ENCODE data around the gene BRINP2.

- no peak for TF ChIP-seq REST (IDR thresholded peaks at IDR 0.05; ENCODE audit: insufficient replicate concordance, low read depth)
- TF ChIP-seq, protein P1, sequence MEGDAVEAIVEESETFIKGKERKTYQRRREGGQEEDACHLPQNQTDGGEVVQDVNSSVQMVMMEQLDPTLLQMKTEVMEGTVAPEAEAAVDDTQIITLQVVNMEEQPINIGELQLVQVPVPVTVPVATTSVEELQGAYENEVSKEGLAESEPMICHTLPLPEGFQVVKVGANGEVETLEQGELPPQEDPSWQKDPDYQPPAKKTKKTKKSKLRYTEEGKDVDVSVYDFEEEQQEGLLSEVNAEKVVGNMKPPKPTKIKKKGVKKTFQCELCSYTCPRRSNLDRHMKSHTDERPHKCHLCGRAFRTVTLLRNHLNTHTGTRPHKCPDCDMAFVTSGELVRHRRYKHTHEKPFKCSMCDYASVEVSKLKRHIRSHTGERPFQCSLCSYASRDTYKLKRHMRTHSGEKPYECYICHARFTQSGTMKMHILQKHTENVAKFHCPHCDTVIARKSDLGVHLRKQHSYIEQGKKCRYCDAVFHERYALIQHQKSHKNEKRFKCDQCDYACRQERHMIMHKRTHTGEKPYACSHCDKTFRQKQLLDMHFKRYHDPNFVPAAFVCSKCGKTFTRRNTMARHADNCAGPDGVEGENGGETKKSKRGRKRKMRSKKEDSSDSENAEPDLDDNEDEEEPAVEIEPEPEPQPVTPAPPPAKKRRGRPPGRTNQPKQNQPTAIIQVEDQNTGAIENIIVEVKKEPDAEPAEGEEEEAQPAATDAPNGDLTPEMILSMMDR (IDR thresholded peaks at IDR 0.05; ENCODE audit: insufficient read depth, low read length) = no peak
Observed at GRCh38 chr1:177164380-177165068, 6.2 kb upstream of the BRINP2 start, which contains the start of gene ASTN1.

Measured in HL-60 (cell line).